HepG2 (cell line): ENCODE data around the gene CHST12. TPM values are rescaled to one million over a fixed set of nuclear protein-coding genes. Genes with fewer than 3 reads are reported as not detected.

Experiments used
- ATAC-seq: fragments of 200-7000 bp; cut with Tn5 transposase; 3 replicates; pipeline ENCODE4 v1.9.1; 2020; ENCODE audit warnings: mild to moderate bottlenecking, moderate library complexity
- BruUV-seq: library from RNA; stranded (reverse); fragments of 400-500 nt; replicated peaks from 2 replicates; lab custom pipeline; 2021; lab: Mats Ljungman, UMichigan
- CTCF ChIA-PET: fragments of 300-600 bp; formaldehyde crosslinking; extraction: SDS; loops from one replicate; lab custom pipeline; 2021; ENCODE audit warnings: low total read pairs, inconsistent platforms, low intra/inter-chr PET ratio; lab: Yijun Ruan, JAX
- POLR2A ChIA-PET: fragments of 350-600 bp; sonication (Branson Sonifier 250); formaldehyde crosslinking; loops from one replicate; lab custom pipeline; 2020; ENCODE audit warnings: antibody characterized with exemption, inconsistent platforms; lab: Yijun Ruan, JAX
- DNase-seq: peaks from one replicate; pipeline ENCODE4 v3.0.0-alpha.2; 2015; ENCODE audit warnings: low spot score
- FAIRE-seq: peaks from 3 replicates; lab custom pipeline; 2011; peaks lifted over from hg19 to GRCh38; lab: Jason Lieb, UNC
- H2AFZ ChIP-seq: one replicate; pipeline ENCODE4 v1.6.1; 2011; ENCODE audit warnings: low read length, inconsistent platforms
- H3K27ac ChIP-seq: fragments of 300-600 bp; 3 replicates; pipeline ENCODE4 v1.8.0; 2011; ENCODE audit warnings: mixed run types, mild to moderate bottlenecking, mixed read lengths, low read length, inconsistent platforms; ENCODE audit not compliant: insufficient read depth; ENCODE audit errors: extremely low read length
- H3K27me3 ChIP-seq, 2 experiments: fragments of 200-600 bp in 1 of 2; 2 replicates in 1 of 2; 3 replicates in 1 of 2; pipeline versions ENCODE4 v1.6.0 to v1.8.0; 2011; ENCODE audit warnings: low read length in 2 of 2, mild to moderate bottlenecking in 2 of 2, moderate library complexity in 2 of 2, inconsistent platforms in 1 of 2; ENCODE audit not compliant: insufficient read depth in 2 of 2, control insufficient read depth in 1 of 2
- H3K36me3 ChIP-seq, 2 experiments: fragments of 200-600 bp in 1 of 2; replicated peaks in 1 of 2; 2 replicates in 1 of 2; 3 replicates in 1 of 2; pipeline versions ENCODE4 v1.5.1 to v1.8.0; 2011; ENCODE audit warnings: low read length in 2 of 2, inconsistent platforms in 1 of 2; ENCODE audit not compliant: insufficient read depth in 2 of 2, control insufficient read depth in 1 of 2
- H3K4me1 ChIP-seq: 2 replicates; pipeline ENCODE4 v1.5.1; 2012; ENCODE audit warnings: low read length, inconsistent platforms; ENCODE audit not compliant: insufficient read depth
- H3K4me2 ChIP-seq: 2 replicates; pipeline ENCODE4 v1.6.0; 2011; ENCODE audit warnings: low read depth, low read length, inconsistent platforms
- H3K4me3 ChIP-seq, 3 experiments: fragments of 200-600 bp in 1 of 3; sonication (generic), shearing (Covaris generic) in 1 of 3; replicated peaks in 1 of 3; 2 replicates each; pipeline ENCODE4 v1.5.1; 2011 to 2016; ENCODE audit warnings: low read length in 3 of 3, inconsistent platforms in 2 of 3, low read depth in 2 of 3, mild to moderate bottlenecking in 2 of 3, control low read depth in 1 of 3, mixed read lengths in 1 of 3; ENCODE audit not compliant: insufficient read depth in 1 of 3
- H3K79me2 ChIP-seq: one replicate; pipeline ENCODE4 v1.6.1; 2011; ENCODE audit warnings: low read length, inconsistent platforms; ENCODE audit not compliant: insufficient read depth
- H3K9ac ChIP-seq: 2 replicates; pipeline ENCODE4 v1.6.0; 2011; ENCODE audit warnings: mild to moderate bottlenecking, low read depth, low read length, inconsistent platforms; ENCODE audit not compliant: insufficient read depth
- H3K9me3 ChIP-seq: 2 replicates; pipeline ENCODE4 v1.5.1; 2012; ENCODE audit warnings: mild to moderate bottlenecking, low read length
- H4K20me1 ChIP-seq: 2 replicates; pipeline ENCODE4 v1.6.0; 2011; ENCODE audit warnings: inconsistent platforms, mild to moderate bottlenecking, low read length, moderate library complexity; ENCODE audit not compliant: insufficient read depth
- ATF7 ChIP-seq, 2 experiments: fragments of 450-650 bp in 1 of 2; sonication (generic) in 1 of 2; formaldehyde crosslinking in 1 of 2; IDR thresholded peaks; 2 replicates each; pipeline versions ENCODE4 v1.4.0 to v1.6.1; 2016 to 2020; ENCODE audit warnings: antibody characterized with exemption in 1 of 2, mild to moderate bottlenecking in 1 of 2, missing genetic modification reagents in 1 of 2
- CEBPB ChIP-seq: IDR thresholded peaks from 2 replicates; pipeline ENCODE4 v1.6.1; 2011; ENCODE audit warnings: low read depth, low read length, improper control_type of control experiment, borderline replicate concordance
- CENPT ChIP-seq: sonication (generic); formaldehyde crosslinking; IDR thresholded peaks from 2 replicates; pipeline ENCODE4 v1.8.0; 2022; ENCODE audit warnings: low read depth, mild to moderate bottlenecking, moderate library complexity, missing genetic modification reagents
- CREB1 ChIP-seq, 2 experiments: fragments of 450-650 bp in 1 of 2; IDR thresholded peaks; 2 replicates each; pipeline ENCODE4 v1.6.1; 2016 to 2017; ENCODE audit warnings: control low read depth in 1 of 2, mild to moderate bottlenecking in 1 of 2, missing compliant biosample characterization in 1 of 2, missing genetic modification characterization in 1 of 2
- DPF2 ChIP-seq: sonication (generic); formaldehyde crosslinking; IDR thresholded peaks from 2 replicates; pipeline ENCODE4 v1.4.0; 2020; ENCODE audit warnings: mild to moderate bottlenecking, low read depth, missing genetic modification reagents, borderline replicate concordance
- NCOR1 ChIP-seq: fragments of 200-600 bp; sonication (generic); IDR thresholded peaks from 2 replicates; pipeline ENCODE4 v1.7.0; 2017; ENCODE audit warnings: antibody characterized with exemption, low read length, borderline replicate concordance
- SETDB1 ChIP-seq: sonication (generic); formaldehyde crosslinking; IDR thresholded peaks from 2 replicates; pipeline ENCODE4 v1.5.1; 2020; ENCODE audit warnings: missing genetic modification reagents, mild to moderate bottlenecking, borderline replicate concordance
- ZBTB20 ChIP-seq: sonication (generic); formaldehyde crosslinking; IDR thresholded peaks from 2 replicates; pipeline ENCODE4 v1.8.1; 2023; ENCODE audit warnings: missing genetic modification reagents, low read depth, mild to moderate bottlenecking, borderline replicate concordance
- ZNF691 ChIP-seq: sonication (generic); formaldehyde crosslinking; IDR thresholded peaks from 2 replicates; pipeline ENCODE4 v1.4.0; 2020; ENCODE audit warnings: missing genetic modification reagents, low read depth, mild to moderate bottlenecking, borderline replicate concordance
- WGBS: methylation state at CpG from one replicate; pipeline ENCODE4 v1.1.6; 2017; ENCODE audit warnings: low lambda C conversion rate; 5-methylcytosine and 5-hydroxymethylcytosine counted together
- in situ Hi-C: cut with HindIII; loops from 2 replicates; pipeline ENCODE4 v1.10.0; 2017; ENCODE audit warnings: low pct_unique_long_range_greater_than_20kb; ENCODE audit not compliant: extremely low pct_ligation_motif_present
- intact Hi-C: fragments of 100-400 bp; cut with micrococcal nuclease; formaldehyde crosslinking; loops from one replicate; pipeline ENCODE4 v1.10.0; 2022; ENCODE audit not compliant: unreplicated experiment
- polyA plus RNA-seq, 8 experiments: library from polyadenylated mRNA; depleted of rRNA in 3 of 8; stranded (reverse) in 7 of 8; unstranded in 1 of 8; fragments of >200 nt; fragmentation: Illumina TruSeq in 4 of 8; extraction: Trizol in 4 of 8; gene quantifications; 2 replicates each; pipeline versions ENCODE4 v1.2.1 to v1.2.3, GENCODE V29; 2011 to 2016; ENCODE audit warnings: low read depth in 4 of 8, missing spikeins in 1 of 8, mixed read lengths in 1 of 8; ENCODE audit not compliant: insufficient read depth in 1 of 8
- total RNA-seq, 5 experiments: library from RNA; depleted of rRNA; stranded (reverse); fragments of >200 nt; fragmentation: Illumina TruSeq; extraction: Trizol; gene quantifications; 2 replicates each; pipeline ENCODE4 v1.2.3, GENCODE V29; 2016; ENCODE audit warnings: low read depth in 1 of 5

CHST12 gene
- total and polyA plus RNA-seq, 2 of the 13 experiments (the other 11 are each of a cell fraction or from before 2014, with no cell fraction given), result 6.4 to 15.8 TPM

- in situ Hi-C loops, result no loop called here
- Histone ChIP-seq H3K27me3 (peaks cover 12 to 43% of the 10 kb centered on the region in 2 experiments; a peak in 4 of 5 replicates), H2AFZ (no peak overlapping the region), H3K9me3 (no peaks in the 10 kb centered on the region), H3K4me2 (no peak overlapping the region), H3K4me1 (peaks cover 51% of the 10 kb centered on the region), H4K20me1 (no peaks in the 10 kb centered on the region), H3K79me2 (no peaks in the 10 kb centered on the region), H3K27ac (no peak overlapping the region), H3K36me3 (no peaks in the 10 kb centered on the region), H3K9ac (no peak overlapping the region), H3K4me3 (no peak overlapping the region)
- no TSS peak for BruUV-seq
- POLR2A ChIA-PET, result no interaction called here
- CTCF ChIA-PET, result no interaction called here
- DNase-seq (no peak), FAIRE-seq (no peak), ATAC-seq (no peak)
- WGBS, result 48% methylated on average over 6 of the region's 6 CpGs
- TF ChIP-seq CENPT (CRISPR knock-in tag) (no peak), DPF2 (CRISPR knock-in tag) (no peak), NCOR1 (no peak), ZBTB20 (CRISPR knock-in tag) (no peak)
- intact Hi-C loops, result loop anchor here (10.0 kb wide), 1 partner anchor 92 kb away; no protein-coding TSS in a partner anchor
These were observed 69.3 kb downstream of the CHST12 start for GRCh38 chr7:2472739-2473138.

GRCh38 chr7:2473496-2474180, 70.2 kb downstream of the CHST12 start:
- H3K4me1 ChIP-seq, result peaks cover 60% of the 10 kb centered on the region
- ATAC-seq, result no peak
- H3K27me3 ChIP-seq, result peaks cover 8 to 52% of the 10 kb centered on the region in 2 experiments
- no peak overlapping the region for H3K9ac ChIP-seq
- H2AFZ ChIP-seq, result no peak overlapping the region
- no peak for TF ChIP-seq SETDB1 (CRISPR knock-in tag)
- TF ChIP-seq CREB1 (IDR thresholded peaks at IDR 0.05), result peak; percentile 98
- TF ChIP-seq CREB1 (CRISPR knock-in tag; IDR thresholded peaks at IDR 0.05), result no peak
- peak; percentile 92 for TF ChIP-seq ATF7 (IDR thresholded peaks at IDR 0.05)
- no peak for TF ChIP-seq ATF7 (CRISPR knock-in tag; IDR thresholded peaks at IDR 0.05)
- peak; percentile 89 for TF ChIP-seq ZNF691
- TF ChIP-seq CEBPB, result 0 out of 2 replicates have a peak, but pooled peaks have one; percentile 5
- intact Hi-C loops, result loop anchor here (10.0 kb wide), 1 partner anchor 91 kb away; no protein-coding TSS in a partner anchor
- no peaks in the 10 kb centered on the region for H4K20me1 ChIP-seq
- no peak for FAIRE-seq
- WGBS, result 48% methylated on average over 11 of the region's 12 CpGs
- no peaks in the 10 kb centered on the region for H3K9me3 ChIP-seq
- in situ Hi-C loops, result no loop called here
- H3K79me2 ChIP-seq, result no peaks in the 10 kb centered on the region
- no TSS peak for BruUV-seq
- no peak overlapping the region for H3K4me2 ChIP-seq
- H3K4me3 ChIP-seq, result no peak overlapping the region
- no peaks in the 10 kb centered on the region for H3K36me3 ChIP-seq
- ChIA-PET CTCF (no interaction called here), POLR2A (no interaction called here)
- no peak for DNase-seq
- H3K27ac ChIP-seq, result no peak overlapping the region
